ENCODE results near the gene SMOC1. TPM values are rescaled to one million over a fixed set of nuclear protein-coding genes. Genes with fewer than 3 reads are reported as not detected.

The SMOC1 gene
- total and polyA plus RNA-seq, 9 of the 15 experiments (the other 6 are each of a cell fraction or from before 2014, with no cell fraction given): 0.04 TPM; not detected in 8

DNA sequence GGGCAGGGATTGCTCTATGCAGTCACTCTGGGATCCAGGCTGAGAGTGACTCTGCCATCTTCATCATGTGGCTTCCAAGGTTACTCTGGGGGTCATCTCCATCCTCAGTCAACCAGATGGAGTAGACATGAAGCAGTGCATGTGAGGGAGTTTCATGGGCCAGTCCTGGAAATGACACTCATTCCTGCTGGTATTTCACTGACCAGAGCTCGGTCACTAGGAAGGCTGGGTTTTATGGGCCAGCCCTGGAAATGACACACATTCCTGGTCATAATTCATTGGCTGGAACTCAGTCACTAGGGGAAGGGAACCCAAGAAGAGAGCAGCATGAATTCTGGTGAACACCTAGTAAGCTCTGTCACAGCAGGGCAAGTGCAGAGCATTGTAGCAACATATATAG, 144.7 kb downstream of the SMOC1 start (continued):
- TF ChIP-seq HOXB6 (CRISPR knock-in tag; IDR thresholded peaks at IDR 0.05; ENCODE audit: borderline replicate concordance): no peak
- no peak for TF ChIP-seq TEAD4 (IDR thresholded peaks at IDR 0.05; ENCODE audit: low read length)
- TF ChIP-seq TEAD4 (CRISPR knock-in tag; IDR thresholded peaks at IDR 0.05; ENCODE audit: borderline replicate concordance): no peak
- no peak for TF ChIP-seq ARNT (IDR thresholded peaks at IDR 0.05)

DNA sequence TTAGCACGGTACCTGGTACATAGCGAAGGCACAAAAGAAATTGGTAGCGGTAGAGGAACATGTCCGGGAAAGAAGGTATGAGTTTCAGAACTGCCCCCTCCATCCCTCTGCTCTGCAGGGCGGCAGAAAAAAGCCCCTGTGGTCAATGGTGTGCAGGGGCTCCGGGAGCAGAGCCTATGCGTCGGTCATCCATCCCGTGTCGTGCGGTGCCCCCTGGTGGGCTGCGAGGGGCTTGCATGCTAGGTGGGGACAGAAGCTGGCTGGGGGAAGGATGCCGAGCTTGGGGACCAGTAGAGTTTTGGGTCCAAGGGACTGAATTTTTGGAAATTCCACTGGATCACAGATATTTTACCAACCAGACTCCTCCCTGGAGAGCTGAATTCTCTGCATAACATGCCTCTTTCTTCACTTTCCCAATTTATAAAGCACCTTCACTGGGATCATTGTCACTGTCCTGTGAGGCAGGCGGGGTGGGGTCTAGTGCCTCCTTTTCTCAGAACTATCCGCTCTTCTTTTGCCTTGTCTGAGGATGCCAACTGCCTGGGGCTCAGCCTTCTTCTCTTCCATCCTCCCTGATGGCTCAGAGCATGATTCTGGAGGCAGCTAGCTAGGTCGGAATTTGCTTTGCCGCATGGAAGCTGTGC, 148.7 kb downstream of the SMOC1 start:
- H3K4me2 ChIP-seq (ENCODE audit: insufficient read depth, low read length): no peak overlapping the region
- no peak overlapping the region for H3K4me3 ChIP-seq
- CTCF ChIA-PET (ENCODE audit: low intra/inter-chr PET ratio): interaction anchor here (2.0 to 2.1 kb wide), 2 partner anchors 209 to 297 kb away, joined by 10 to 14 read pairs; no protein-coding TSS in a partner anchor
- H3K9ac ChIP-seq (ENCODE audit: insufficient read depth in 1 of 2, low read depth in 2 of 2, low read length in 2 of 2): no peak overlapping the region
- H3K27me3 ChIP-seq (ENCODE audit: control insufficient read depth in 2 of 2, insufficient read depth in 2 of 2, low read length in 2 of 2): peaks cover 0 to 13% of the 10 kb centered on the region in 2 experiments; a peak in 1 of 5 replicates
- POLR2A ChIA-PET: interaction anchor here (0.6 kb wide), 1 partner anchor 537 kb away, joined by 4 read pairs; no protein-coding TSS in a partner anchor
- H3K36me3 ChIP-seq (ENCODE audit: control insufficient read depth, insufficient read depth, low read length): no peaks in the 10 kb centered on the region
- H3K79me2 ChIP-seq (ENCODE audit: control insufficient read depth, insufficient read depth, low read length): no peaks in the 10 kb centered on the region
- FAIRE-seq (no peak), DNase-seq (ENCODE audit: extremely low read depth in 1 of 4, low spot score in 3 of 4) (peak; percentile 60 to 80 (median 76)), ATAC-seq (peak; percentile 92)
- WGBS (ENCODE audit: insufficient coverage, low coverage, missing lambda C conversion rate): 8% methylated on average over 9 of the region's 17 CpGs
- intact Hi-C loops (cut with micrococcal nuclease): loop anchor here (1.0 to 2.0 kb wide), 3 partner anchors 209 to 443 kb away; no protein-coding TSS in a partner anchor
- H3K9me1 ChIP-seq (ENCODE audit: control insufficient read depth, insufficient read depth, low read length): no peaks in the 10 kb centered on the region
- no peak overlapping the region for H3K27ac ChIP-seq (ENCODE audit: extremely low read depth, low read depth, low read length)
- no peaks in the 10 kb centered on the region for H4K20me1 ChIP-seq (replicated peaks; ENCODE audit: control insufficient read depth, insufficient read depth, low read length)
- H3K4me1 ChIP-seq (replicated peaks in 1 of 2; ENCODE audit: control insufficient read depth in 2 of 2, insufficient read depth in 2 of 2, low read length in 2 of 2): no peaks in the 10 kb centered on the region
- no peaks in the 10 kb centered on the region for H3K9me3 ChIP-seq (replicated peaks; ENCODE audit: control insufficient read depth, insufficient read depth, low read depth, low read length)
- no TSS peak for BruUV-seq (replicated peaks)
- in situ Hi-C loops (cut with MboI): loop anchor here (10.0 to 25.0 kb wide), 3 partner anchors 213 to 466 kb away; partner anchors contain the start of gene CCDC177
- H2AFZ ChIP-seq (ENCODE audit: low read depth, low read length): no peak overlapping the region
- TF ChIP-seq, protein P1, sequence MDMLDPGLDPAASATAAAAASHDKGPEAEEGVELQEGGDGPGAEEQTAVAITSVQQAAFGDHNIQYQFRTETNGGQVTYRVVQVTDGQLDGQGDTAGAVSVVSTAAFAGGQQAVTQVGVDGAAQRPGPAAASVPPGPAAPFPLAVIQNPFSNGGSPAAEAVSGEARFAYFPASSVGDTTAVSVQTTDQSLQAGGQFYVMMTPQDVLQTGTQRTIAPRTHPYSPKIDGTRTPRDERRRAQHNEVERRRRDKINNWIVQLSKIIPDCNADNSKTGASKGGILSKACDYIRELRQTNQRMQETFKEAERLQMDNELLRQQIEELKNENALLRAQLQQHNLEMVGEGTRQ (CRISPR knock-in tag; IDR thresholded peaks at IDR 0.05): no peak
- peak; percentile 70; the same call in 1 of the 2 replicates for TF ChIP-seq STAG1 (CRISPR knock-in tag; IDR thresholded peaks at IDR 0.05; ENCODE audit: borderline replicate concordance)
- TF ChIP-seq SMC3 (conservative IDR thresholded peaks at IDR 0.05; ENCODE audit: insufficient read depth, low read depth, low read length): peak; percentile 83
- no peak for TF ChIP-seq DDX20 (tag; IDR thresholded peaks at IDR 0.05; ENCODE audit: low read depth)
- no peak for TF ChIP-seq GABPA (tag; conservative IDR thresholded peaks at IDR 0.05; ENCODE audit: low read depth)
- TF ChIP-seq GTF2F1 (IDR thresholded peaks at IDR 0.05; ENCODE audit: low read depth, low read length): no peak
- TF ChIP-seq, protein P2, sequence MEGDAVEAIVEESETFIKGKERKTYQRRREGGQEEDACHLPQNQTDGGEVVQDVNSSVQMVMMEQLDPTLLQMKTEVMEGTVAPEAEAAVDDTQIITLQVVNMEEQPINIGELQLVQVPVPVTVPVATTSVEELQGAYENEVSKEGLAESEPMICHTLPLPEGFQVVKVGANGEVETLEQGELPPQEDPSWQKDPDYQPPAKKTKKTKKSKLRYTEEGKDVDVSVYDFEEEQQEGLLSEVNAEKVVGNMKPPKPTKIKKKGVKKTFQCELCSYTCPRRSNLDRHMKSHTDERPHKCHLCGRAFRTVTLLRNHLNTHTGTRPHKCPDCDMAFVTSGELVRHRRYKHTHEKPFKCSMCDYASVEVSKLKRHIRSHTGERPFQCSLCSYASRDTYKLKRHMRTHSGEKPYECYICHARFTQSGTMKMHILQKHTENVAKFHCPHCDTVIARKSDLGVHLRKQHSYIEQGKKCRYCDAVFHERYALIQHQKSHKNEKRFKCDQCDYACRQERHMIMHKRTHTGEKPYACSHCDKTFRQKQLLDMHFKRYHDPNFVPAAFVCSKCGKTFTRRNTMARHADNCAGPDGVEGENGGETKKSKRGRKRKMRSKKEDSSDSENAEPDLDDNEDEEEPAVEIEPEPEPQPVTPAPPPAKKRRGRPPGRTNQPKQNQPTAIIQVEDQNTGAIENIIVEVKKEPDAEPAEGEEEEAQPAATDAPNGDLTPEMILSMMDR (IDR thresholded peaks at IDR 0.05 in 2 of 3, conservative IDR thresholded peaks at IDR 0.05 in 1 of 3; ENCODE audit: insufficient read depth in 2 of 3, low read depth in 1 of 3, low read length in 3 of 3): peak; percentile 75 to 80 (median 77)
- 0 out of 2 replicates have a peak, but pooled peaks have one; percentile 10 for TF ChIP-seq CREM (IDR thresholded peaks at IDR 0.05; ENCODE audit: low read depth)
- 0 out of 2 replicates have a peak, but pooled peaks have one; percentile 30 for TF ChIP-seq ARID2 (IDR thresholded peaks at IDR 0.05)
